Esophagus muscularis mucosa (tissue), 3 donors: ENCODE data around the gene TBC1D10B.
"Not testable (repeated sequence)": the region's sequence is repeated elsewhere in the genome, so short reads cannot be mapped to it uniquely, and the experiment has no call there.

Experiments used
- CTCF ChIP-seq, 3 experiments: fragments of 200-600 bp in 2 of 3; fragments of 450-650 bp in 1 of 3; sonication (generic) in 2 of 3; IDR thresholded peaks; one replicate each; pipeline ENCODE4 v1.5.1; 2017 to 2019; ENCODE audit warnings: antibody characterized with exemption in 3 of 3, mild to moderate bottlenecking in 2 of 3, moderate library complexity in 1 of 3
- POLR2A ChIP-seq: fragments of 450-650 bp; IDR thresholded peaks from one replicate; pipeline ENCODE4 v1.6.1; 2017; ENCODE audit warnings: antibody characterized with exemption, moderate library complexity, mild to moderate bottlenecking, low read depth
- POLR2AphosphoS5 ChIP-seq, 2 donors: sonication (generic); formaldehyde crosslinking; IDR thresholded peaks; one replicate each; pipeline ENCODE4 v1.6.1; 2017; ENCODE audit warnings: antibody characterized with exemption in 2 of 2

GRCh38 chr16:30335028-30335597 lies 35.2 kb downstream of the TBC1D10B start:
- TF ChIP-seq POLR2A = peak; percentile 64
- TF ChIP-seq CTCF (IDR thresholded peaks at IDR 0.05) = not testable (repeated sequence)
- peak; percentile 10 to 85 for TF ChIP-seq POLR2AphosphoS5 (IDR thresholded peaks at IDR 0.05)
